Subcutaneous abdominal adipose tissue (tissue), 5 donors: ENCODE data around the gene TCP11L1.

Experiments used
- H3K27ac ChIP-seq: one replicate; pipeline ENCODE4 v1.7.0; 2013; ENCODE audit warnings: low read depth, mild to moderate bottlenecking, inconsistent platforms, low read length, moderate library complexity
- H3K27me3 ChIP-seq, 5 donors: one replicate each; pipeline ENCODE4 v1.7.0; 2013; ENCODE audit warnings: low read length in 5 of 5, inconsistent platforms in 1 of 5; ENCODE audit not compliant: control insufficient read depth in 5 of 5, insufficient read depth in 4 of 5
- H3K36me3 ChIP-seq, 5 donors: one replicate each; pipeline ENCODE4 v1.7.0; 2013; ENCODE audit warnings: low read length in 5 of 5; ENCODE audit not compliant: control insufficient read depth in 5 of 5, insufficient read depth in 5 of 5
- H3K4me1 ChIP-seq, 5 donors: one replicate each; pipeline ENCODE4 v1.7.0; 2013; ENCODE audit warnings: low read length in 5 of 5, mild to moderate bottlenecking in 3 of 5, moderate library complexity in 1 of 5; ENCODE audit not compliant: control insufficient read depth in 5 of 5, insufficient read depth in 5 of 5
- H3K4me3 ChIP-seq, 5 donors: one replicate each; pipeline ENCODE4 v1.7.0; 2013; ENCODE audit warnings: low read length in 5 of 5, low read depth in 1 of 5
- H3K9ac ChIP-seq, 5 donors: one replicate each; pipeline ENCODE4 v1.7.0; 2013; ENCODE audit warnings: low read length in 5 of 5, mild to moderate bottlenecking in 4 of 5, moderate library complexity in 3 of 5
- H3K9me3 ChIP-seq, 5 donors: one replicate each; pipeline ENCODE4 v1.7.0; 2013; ENCODE audit warnings: low read length in 5 of 5; ENCODE audit not compliant: control insufficient read depth in 5 of 5
- donor health status: healthy.
- donor health status: healthy.
- donor health status: healthy.
- donor health status: healthy.
- donor health status: healthy.

The TCP11L1 gene

GRCh38 chr11:33064033-33064825 is 24.9 kb downstream of the TCP11L1 start:
- Histone ChIP-seq H3K4me3 (no peak overlapping the region), H3K9me3 (no peaks in the 10 kb centered on the region), H3K27ac (no peak overlapping the region), H3K9ac (no peak overlapping the region), H3K27me3 (no peaks in the 10 kb centered on the region), H3K36me3 (peaks cover 7 to 67% (median 52%) of the 10 kb centered on the region in 5 donors), H3K4me1 (peaks cover 0 to 15% (median 10%) of the 10 kb centered on the region in 5 donors)

GRCh38 chr11:33064866-33065265 is 25.5 kb downstream of the TCP11L1 start:
- no peaks in the 10 kb centered on the region for H3K27me3 ChIP-seq
- H3K36me3 ChIP-seq = peaks cover 4 to 66% (median 49%) of the 10 kb centered on the region in 5 donors
- peaks cover 0 to 15% (median 10%) of the 10 kb centered on the region in 5 donors for H3K4me1 ChIP-seq
- no peaks in the 10 kb centered on the region for H3K9me3 ChIP-seq
- H3K27ac ChIP-seq = no peak overlapping the region
- H3K9ac ChIP-seq = no peak overlapping the region
- no peak overlapping the region for H3K4me3 ChIP-seq

- H3K36me3 ChIP-seq = peaks cover 4 to 66% (median 46%) of the 10 kb centered on the region in 5 donors
- H3K9ac ChIP-seq = no peak overlapping the region
- H3K4me3 ChIP-seq = no peak overlapping the region
- H3K4me1 ChIP-seq = peaks cover 0 to 15% (median 10%) of the 10 kb centered on the region in 5 donors
- no peaks in the 10 kb centered on the region for H3K27me3 ChIP-seq
- no peaks in the 10 kb centered on the region for H3K9me3 ChIP-seq
- no peak overlapping the region for H3K27ac ChIP-seq
These were observed 26.2 kb downstream of the TCP11L1 start for GRCh38 chr11:33065445-33066178.

- Histone ChIP-seq H3K9ac (no peak overlapping the region), H3K9me3 (no peaks in the 10 kb centered on the region), H3K27ac (no peak overlapping the region), H3K4me1 (peaks cover 0 to 15% (median 10%) of the 10 kb centered on the region in 5 donors), H3K4me3 (no peak overlapping the region), H3K27me3 (no peaks in the 10 kb centered on the region), H3K36me3 (peaks cover 9 to 69% (median 50%) of the 10 kb centered on the region in 5 donors)
These were observed 27.9 kb downstream of the TCP11L1 start for GRCh38 chr11:33067294-33067693.

GRCh38 chr11:33068611-33069340 is 29.4 kb downstream of the TCP11L1 start:
- Histone ChIP-seq H3K9ac (no peak overlapping the region), H3K4me1 (peaks cover 0 to 15% (median 10%) of the 10 kb centered on the region in 5 donors), H3K9me3 (no peaks in the 10 kb centered on the region), H3K27me3 (no peaks in the 10 kb centered on the region), H3K27ac (no peak overlapping the region), H3K4me3 (no peak overlapping the region), H3K36me3 (peaks cover 17 to 74% (median 62%) of the 10 kb centered on the region in 5 donors)

GRCh38 chr11:33072465-33072864 is 33.1 kb downstream of the TCP11L1 start:
- no peak overlapping the region for H3K27ac ChIP-seq
- H3K27me3 ChIP-seq = no peaks in the 10 kb centered on the region
- H3K9ac ChIP-seq = no peak overlapping the region
- H3K4me3 ChIP-seq = no peak overlapping the region
- H3K36me3 ChIP-seq = peaks cover 21 to 85% (median 72%) of the 10 kb centered on the region in 5 donors
- no peaks in the 10 kb centered on the region for H3K9me3 ChIP-seq
- H3K4me1 ChIP-seq = no peaks in the 10 kb centered on the region

- Histone ChIP-seq H3K27me3 (no peaks in the 10 kb centered on the region), H3K27ac (no peak overlapping the region), H3K9me3 (no peaks in the 10 kb centered on the region), H3K9ac (no peak overlapping the region), H3K4me3 (no peak overlapping the region), H3K36me3 (peaks cover 10 to 70% (median 18%) of the 10 kb centered on the region in 5 donors), H3K4me1 (peaks cover 0 to 9% (median 0%) of the 10 kb centered on the region in 5 donors)
These were observed 44.5 kb downstream of the TCP11L1 start for GRCh38 chr11:33083918-33084317.

GRCh38 chr11:33086017-33086416 is 46.6 kb downstream of the TCP11L1 start:
- Histone ChIP-seq H3K4me3 (no peak overlapping the region), H3K27ac (no peak overlapping the region), H3K9me3 (no peaks in the 10 kb centered on the region), H3K36me3 (peaks cover 7 to 54% (median 21%) of the 10 kb centered on the region in 5 donors), H3K27me3 (no peaks in the 10 kb centered on the region), H3K9ac (no peak overlapping the region), H3K4me1 (peaks cover 0 to 9% (median 0%) of the 10 kb centered on the region in 5 donors)

- no peaks in the 10 kb centered on the region for H3K27me3 ChIP-seq
- H3K36me3 ChIP-seq = peaks cover 6 to 29% (median 15%) of the 10 kb centered on the region in 5 donors
- H3K27ac ChIP-seq = no peak overlapping the region
- H3K4me3 ChIP-seq = no peak overlapping the region
- H3K9me3 ChIP-seq = no peaks in the 10 kb centered on the region
- H3K4me1 ChIP-seq = peaks cover 0 to 9% (median 0%) of the 10 kb centered on the region in 5 donors
- H3K9ac ChIP-seq = no peak overlapping the region
These were observed 50.4 kb downstream of the TCP11L1 start for GRCh38 chr11:33089776-33090175.
